ENCODE measurements around the gene ZNF217. TPM values are rescaled to one million over a fixed set of nuclear protein-coding genes. Genes with fewer than 3 reads are reported as not detected.

ZNF217 gene
- total RNA-seq, 2 donors from 2014 or later, result 58.6 to 62.0 TPM

DNA sequence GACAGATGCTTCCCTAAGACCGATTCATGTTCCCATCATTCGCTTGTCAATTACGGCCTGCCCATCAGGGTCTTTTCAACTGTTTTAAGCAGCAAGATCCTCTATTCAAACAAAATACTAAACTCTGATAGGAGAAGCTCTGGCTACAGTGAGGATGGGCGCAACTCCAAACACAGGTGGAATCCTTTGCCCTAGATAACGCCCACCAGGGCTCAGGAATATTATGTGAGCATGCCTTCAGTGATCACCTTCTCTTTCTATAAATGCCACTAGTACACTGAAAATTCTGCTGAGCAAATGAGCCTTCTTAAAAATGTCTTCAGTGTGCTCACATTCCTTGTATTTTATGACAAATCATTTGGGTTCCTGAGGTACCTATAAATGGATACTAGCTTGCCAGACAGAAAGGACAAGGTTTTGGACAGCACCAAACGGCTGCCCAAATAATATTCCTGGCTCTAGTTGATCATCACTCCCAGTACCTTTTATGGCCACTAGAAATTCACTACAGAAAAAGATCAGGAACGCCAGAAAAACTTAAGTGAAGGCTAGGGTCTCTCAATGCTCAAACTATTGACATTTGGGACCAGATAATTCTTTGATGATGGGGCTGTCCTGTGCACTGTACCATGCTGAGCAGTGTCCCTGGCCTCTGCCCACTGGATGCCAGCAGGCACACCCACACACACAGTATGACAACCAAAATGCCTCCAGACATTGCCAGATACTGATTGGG lies 13.1 kb downstream of the ZNF217 start:
- DNase-seq (ENCODE audit: low spot score in 2 of 2) (no peak), ATAC-seq (no peak)
- Mint-ChIP-seq H3K9me3 (no peaks in the 10 kb centered on the region), H3K36me3 (peaks cover 44 to 69% of the 10 kb centered on the region in 2 donors), H3K27ac (peak overlapping the region; percentile 95 to 98)

DNA sequence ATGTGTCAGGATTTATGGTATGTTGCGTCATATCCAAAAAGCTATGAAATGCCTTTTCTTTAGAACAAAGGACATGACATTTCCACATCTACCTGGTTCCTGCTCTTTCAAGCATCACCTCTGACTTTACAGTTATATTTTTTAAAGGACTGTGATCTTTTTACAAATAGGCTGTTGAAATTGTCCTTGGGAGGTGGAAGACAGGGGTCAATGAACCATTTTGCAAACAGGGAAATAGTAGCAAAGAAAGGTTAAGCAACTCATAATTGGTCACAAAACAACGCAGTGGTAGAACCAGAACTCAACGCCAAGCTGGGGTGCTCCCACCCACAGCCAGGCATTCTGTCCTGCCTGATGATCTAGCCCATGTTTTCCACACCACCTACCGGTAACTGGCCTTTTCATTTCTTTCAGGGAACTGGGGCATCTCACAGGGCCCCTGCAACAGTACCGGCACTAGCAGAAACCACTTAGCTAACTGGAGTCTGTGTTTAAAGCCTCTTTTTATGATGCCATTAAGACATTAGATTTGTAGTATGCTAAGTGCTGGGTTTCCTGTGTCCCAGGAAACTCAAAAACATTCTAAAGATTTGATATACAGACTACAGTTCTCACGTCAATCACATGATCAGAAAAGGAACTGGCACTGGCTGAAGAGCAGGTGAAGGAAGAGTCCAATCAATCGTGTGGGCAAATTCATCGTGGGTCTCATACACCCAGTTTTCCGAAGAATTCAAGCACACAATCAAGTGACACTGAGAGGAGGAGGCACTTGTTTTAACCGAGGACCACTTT lies 13.9 kb downstream of the ZNF217 start:
- no peak for DNase-seq (ENCODE audit: low spot score in 2 of 2)
- no peaks in the 10 kb centered on the region for H3K9me3 Mint-ChIP-seq
- peak overlapping the region; percentile 95 to 98 for H3K27ac Mint-ChIP-seq
- peaks cover 46 to 77% of the 10 kb centered on the region in 2 donors for H3K36me3 Mint-ChIP-seq
- peak; percentile 50 to 65 for ATAC-seq

DNA sequence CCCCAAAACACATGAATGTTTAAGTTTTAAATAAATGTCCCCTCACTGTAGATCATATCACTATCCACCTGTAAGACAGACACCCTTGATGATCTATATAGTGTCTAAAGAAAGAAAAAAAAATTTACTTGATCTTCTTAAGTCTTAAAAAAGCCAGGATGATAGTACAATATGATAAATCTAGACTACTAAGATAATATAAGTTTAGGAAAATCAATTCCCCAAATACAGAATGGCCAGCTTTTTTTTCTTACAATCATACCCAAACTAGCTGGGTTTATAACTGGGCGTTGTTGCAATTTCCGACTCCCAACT lies 14.4 kb downstream of the ZNF217 start:
- Mint-ChIP-seq H3K9me3 (no peaks in the 10 kb centered on the region), H3K36me3 (peaks cover 46 to 82% of the 10 kb centered on the region in 2 donors), H3K27ac (peak overlapping the region; percentile 95 to 98)
- ATAC-seq (peak; percentile 1 to 29), DNase-seq (ENCODE audit: low spot score in 2 of 2) (no peak)

DNA sequence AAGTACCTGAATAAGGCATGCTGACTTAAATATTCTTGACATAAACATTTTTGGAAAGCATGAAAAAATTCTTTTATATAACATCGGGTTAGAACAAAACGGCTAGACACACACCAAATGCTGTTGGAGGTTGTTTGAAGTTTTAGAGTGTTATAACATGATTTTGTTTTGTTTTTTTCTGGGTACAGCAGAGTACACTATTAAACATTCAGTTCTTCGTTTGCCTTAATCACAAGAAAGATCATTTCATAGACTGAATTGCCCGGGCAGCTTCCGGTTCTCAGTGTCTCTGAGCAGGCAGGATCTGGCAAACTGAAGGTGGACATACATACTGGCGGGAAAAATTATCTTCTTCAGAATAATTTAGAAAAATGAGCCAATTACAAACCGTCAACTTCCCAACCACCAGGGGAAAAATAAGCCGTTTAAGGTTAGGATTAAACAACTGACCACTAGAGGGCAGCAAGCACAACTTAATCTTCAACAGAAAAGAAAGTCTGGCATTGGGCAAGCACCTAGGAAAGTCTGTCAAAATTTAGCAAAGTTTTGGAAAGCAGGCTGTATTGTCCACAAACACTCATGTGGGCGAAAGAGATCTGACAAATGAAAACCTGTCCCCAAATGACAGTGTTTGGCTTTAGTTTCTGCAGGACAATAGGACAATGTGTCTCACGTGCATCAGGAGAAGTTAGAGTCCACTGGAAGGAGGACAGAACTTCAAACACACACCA lies 15.0 kb downstream of the ZNF217 start:
- H3K36me3 Mint-ChIP-seq, result peaks cover 46 to 85% of the 10 kb centered on the region in 2 donors
- no peaks in the 10 kb centered on the region for H3K9me3 Mint-ChIP-seq
- H3K27ac Mint-ChIP-seq, result peak overlapping the region; percentile 95 to 98
- peak in 1 of 2 donors; percentile 72 for DNase-seq (ENCODE audit: low spot score in 2 of 2)
- ATAC-seq, result peak; percentile 30 to 47

- no peak for DNase-seq (ENCODE audit: low spot score in 2 of 2)
- ATAC-seq, result no peak
- H3K27ac Mint-ChIP-seq, result peak overlapping the region; percentile 36 to 61
- no peaks in the 10 kb centered on the region for H3K9me3 Mint-ChIP-seq
- peaks cover 39 to 80% of the 10 kb centered on the region in 2 donors for H3K36me3 Mint-ChIP-seq
Measured at GRCh38 chr20:53576586-53577318, 16.9 kb downstream of the ZNF217 start.

GRCh38 chr20:53576195-53576580 lies 17.5 kb downstream of the ZNF217 start:
- no peaks in the 10 kb centered on the region for H3K9me3 Mint-ChIP-seq
- peaks cover 36 to 80% of the 10 kb centered on the region in 2 donors for H3K36me3 Mint-ChIP-seq
- H3K27ac Mint-ChIP-seq, result peak overlapping the region; percentile 61 to 87
- DNase-seq (ENCODE audit: low spot score in 2 of 2), result no peak
- no peak for ATAC-seq

- H3K36me3 Mint-ChIP-seq, result peaks cover 36 to 78% of the 10 kb centered on the region in 2 donors
- DNase-seq (ENCODE audit: low spot score in 2 of 2) (no peak), ATAC-seq (no peak)
- H3K9me3 Mint-ChIP-seq, result no peaks in the 10 kb centered on the region
- H3K27ac Mint-ChIP-seq, result peak overlapping the region; percentile 61 to 95
Measured at GRCh38 chr20:53575481-53576194, 18.0 kb downstream of the ZNF217 start.

DNA sequence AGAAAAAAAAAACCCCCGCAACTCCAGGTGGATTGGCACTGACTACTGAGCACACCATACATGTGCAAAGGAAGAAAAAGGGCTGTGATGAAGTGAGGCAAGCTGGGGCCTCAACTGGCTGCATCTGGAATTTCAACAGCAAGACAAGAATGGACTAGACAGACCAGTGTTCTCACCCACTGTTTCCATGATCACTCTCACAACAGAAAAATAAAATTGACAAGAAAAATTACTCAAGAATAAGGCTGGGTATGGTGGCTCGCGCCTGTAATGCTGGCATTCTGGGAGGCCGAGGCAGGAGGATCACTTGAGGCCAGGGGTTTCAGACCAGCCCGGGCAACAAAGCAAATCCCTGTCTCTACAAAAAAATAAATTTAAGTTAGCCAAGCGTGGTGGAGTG lies 18.8 kb downstream of the ZNF217 start:
- DNase-seq (ENCODE audit: low spot score in 2 of 2) (no peak), ATAC-seq (no peak)
- Mint-ChIP-seq H3K27ac (peak overlapping the region; percentile 61 to 95), H3K36me3 (peaks cover 31 to 74% of the 10 kb centered on the region in 2 donors), H3K9me3 (no peaks in the 10 kb centered on the region)

DNA sequence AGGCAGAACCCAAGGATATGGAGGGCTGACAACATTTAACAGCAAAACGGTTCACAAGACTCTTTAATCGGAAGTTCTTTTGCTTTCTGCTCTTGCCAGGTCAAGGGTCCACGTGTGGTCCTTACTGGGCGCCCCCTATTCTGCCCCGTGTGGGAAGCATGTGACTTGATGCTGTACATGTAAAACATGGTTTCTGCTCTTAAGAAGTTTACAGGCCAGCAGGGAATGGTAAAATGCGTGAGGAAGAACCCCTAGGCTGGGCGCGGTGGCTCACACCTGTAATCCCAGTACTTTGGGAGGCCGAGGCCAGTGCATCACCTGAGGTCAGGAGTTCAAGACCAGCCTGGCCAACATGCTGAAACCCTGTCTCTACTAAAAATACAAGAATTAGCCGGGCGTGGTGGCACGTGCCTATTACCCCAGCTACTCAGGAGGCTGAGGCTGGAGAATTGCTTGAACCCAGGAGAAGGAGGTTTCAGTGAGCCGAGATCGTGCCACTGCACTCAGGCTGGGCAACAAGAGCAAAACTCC lies 19.3 kb downstream of the ZNF217 start:
- Mint-ChIP-seq H3K9me3 (no peaks in the 10 kb centered on the region), H3K36me3 (peaks cover 27 to 69% of the 10 kb centered on the region in 2 donors), H3K27ac (peak overlapping the region; percentile 13 to 61)
- DNase-seq (ENCODE audit: low spot score in 2 of 2), result no peak
- no peak for ATAC-seq

DNA sequence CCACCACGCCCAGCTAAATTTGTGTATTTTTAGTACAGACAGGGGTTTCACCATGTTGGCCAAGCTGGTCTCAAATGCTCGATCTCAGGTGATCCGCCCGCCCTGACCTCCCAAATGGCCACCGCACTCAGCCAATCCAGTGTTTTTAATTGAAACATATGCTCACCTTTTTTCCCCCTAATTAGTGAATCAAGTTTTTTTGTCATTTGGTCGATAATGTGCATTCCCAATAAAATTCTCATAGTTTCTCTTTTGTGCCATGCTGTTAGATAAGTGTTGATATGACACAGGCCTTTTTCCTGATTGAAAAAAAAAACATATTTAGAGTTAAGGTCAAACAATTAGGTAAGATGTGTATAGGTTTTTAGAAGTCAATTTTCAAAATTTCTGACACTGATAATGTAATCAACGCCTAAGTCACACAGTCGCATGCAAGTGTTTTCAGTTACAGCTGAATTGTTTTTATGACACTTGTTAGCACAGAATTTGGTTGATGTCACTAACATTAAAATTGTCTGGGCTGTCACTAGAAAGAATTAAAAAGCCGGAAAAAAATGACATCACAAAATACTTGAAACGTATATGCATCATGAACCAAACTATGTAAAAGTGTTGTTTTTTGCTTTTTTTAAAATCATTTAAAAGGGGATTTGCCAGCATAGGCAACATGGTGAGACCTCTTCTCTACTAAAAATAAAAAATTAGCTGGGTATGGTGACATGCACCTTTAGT lies 21.9 kb downstream of the ZNF217 start:
- no peaks in the 10 kb centered on the region for H3K9me3 Mint-ChIP-seq
- peak overlapping the region; percentile 30 to 88 for H3K27ac Mint-ChIP-seq
- DNase-seq (ENCODE audit: low spot score in 2 of 2) (no peak), ATAC-seq (no peak)
- peaks cover 23 to 62% of the 10 kb centered on the region in 2 donors for H3K36me3 Mint-ChIP-seq

- ATAC-seq (no peak), DNase-seq (ENCODE audit: low spot score in 2 of 2) (no peak)
- Mint-ChIP-seq H3K9me3 (no peaks in the 10 kb centered on the region), H3K27ac (no peak overlapping the region), H3K36me3 (peaks cover 14 to 52% of the 10 kb centered on the region in 2 donors)
Measured at GRCh38 chr20:53570446-53571276, 23.0 kb downstream of the ZNF217 start.

GRCh38 chr20:53569606-53570307 lies 23.9 kb downstream of the ZNF217 start:
- no peak for DNase-seq (ENCODE audit: low spot score in 2 of 2)
- no peaks in the 10 kb centered on the region for H3K9me3 Mint-ChIP-seq
- peaks cover 11 to 43% of the 10 kb centered on the region in 2 donors for H3K36me3 Mint-ChIP-seq
- ATAC-seq, result no peak
- peak overlapping the region; percentile 69 to 76 for H3K27ac Mint-ChIP-seq

DNA sequence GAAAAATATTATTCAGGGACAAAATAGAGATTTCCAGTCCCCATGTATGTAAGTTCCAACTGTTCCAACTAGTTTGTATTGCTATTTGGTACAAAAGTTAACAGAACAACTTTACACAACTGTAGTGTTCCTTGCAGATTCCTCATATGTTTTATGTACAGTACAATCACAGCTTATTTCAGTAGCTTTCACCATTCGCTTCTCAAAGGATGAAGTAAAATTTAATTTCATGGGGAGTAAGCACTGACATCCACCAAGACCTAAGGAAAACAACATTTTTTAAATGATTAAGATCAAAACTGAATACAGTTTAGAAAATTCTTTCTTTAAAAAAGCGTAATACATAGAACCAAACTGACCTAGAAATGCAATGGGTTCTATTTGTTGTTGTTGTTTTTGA lies 24.6 kb downstream of the ZNF217 start:
- no peaks in the 10 kb centered on the region for H3K9me3 Mint-ChIP-seq
- H3K27ac Mint-ChIP-seq, result no peak overlapping the region
- peaks cover 11 to 35% of the 10 kb centered on the region in 2 donors for H3K36me3 Mint-ChIP-seq
- DNase-seq (ENCODE audit: low spot score in 2 of 2) (no peak), ATAC-seq (no peak)

DNA sequence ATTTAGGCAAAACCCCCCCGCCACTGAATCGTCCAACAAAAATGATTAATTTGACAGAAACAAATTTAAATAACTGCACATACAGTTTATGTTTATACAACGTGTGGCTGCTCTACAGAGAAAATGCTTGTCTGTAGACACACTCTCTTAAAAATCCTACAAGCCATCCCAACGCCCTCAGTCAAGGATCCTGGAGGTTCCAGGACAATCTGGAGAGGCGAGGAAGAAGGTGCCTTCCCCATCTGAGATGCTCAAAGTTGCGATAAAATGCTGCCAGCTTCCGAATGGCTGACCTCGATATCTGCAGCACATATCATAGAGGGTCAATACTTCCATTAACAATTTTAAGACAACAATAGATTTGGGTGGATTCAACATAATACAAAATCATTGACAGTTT lies 25.3 kb downstream of the ZNF217 start:
- Mint-ChIP-seq H3K9me3 (no peaks in the 10 kb centered on the region), H3K27ac (no peak overlapping the region), H3K36me3 (peaks cover 11 to 35% of the 10 kb centered on the region in 2 donors)
- no peak for ATAC-seq
- no peak for DNase-seq (ENCODE audit: low spot score in 2 of 2)
